Gastroesophageal sphincter (tissue), 3 donors: ENCODE results near the gene IL1RAPL1.

Source experiments
- CTCF ChIP-seq, 4 experiments: fragments of 200-600 bp in 2 of 4; fragments of 450-650 bp in 2 of 4; sonication (generic) in 1 of 4; IDR thresholded peaks; one replicate each; pipeline ENCODE4 v1.5.1; 2017 to 2019; ENCODE audit warnings: antibody characterized with exemption in 4 of 4, mild to moderate bottlenecking in 2 of 4, moderate library complexity in 2 of 4
- EP300 ChIP-seq: sonication (generic); formaldehyde crosslinking; IDR thresholded peaks from one replicate; pipeline ENCODE4 v1.6.1; 2017; ENCODE audit warnings: antibody characterized with exemption, mild to moderate bottlenecking
- POLR2A ChIP-seq, 2 donors: fragments of 450-650 bp; IDR thresholded peaks; one replicate each; pipeline ENCODE4 v1.6.1; 2017; ENCODE audit warnings: antibody characterized with exemption in 2 of 2, mild to moderate bottlenecking in 2 of 2, moderate library complexity in 1 of 2
- POLR2AphosphoS5 ChIP-seq: sonication (generic); formaldehyde crosslinking; IDR thresholded peaks from one replicate; pipeline ENCODE4 v1.6.1; 2017; ENCODE audit warnings: antibody characterized with exemption

- TF ChIP-seq CTCF (IDR thresholded peaks at IDR 0.05) (no peak), EP300 (no peak), POLR2A (IDR thresholded peaks at IDR 0.05) (no peak), POLR2AphosphoS5 (no peak)
These were observed 1066.5 kb downstream of the IL1RAPL1 start for GRCh38 chrX:29653721-29654120.
